Fibroblast of villous mesenchyme (primary cell): Measurements from ENCODE around the gene ABCA13. TPM values are rescaled to one million over a fixed set of nuclear protein-coding genes. Genes with fewer than 3 reads are reported as not detected.

Experiments used
- DNase-seq: peaks from one replicate; pipeline ENCODE4 v3.0.0-alpha.2; 2010; ENCODE audit warnings: low read depth
- H3K4me3 ChIP-seq: 2 replicates; pipeline ENCODE4 v1.5.1; 2011; ENCODE audit warnings: low read depth, mild to moderate bottlenecking, low read length
- CTCF ChIP-seq: IDR thresholded peaks from 2 replicates; pipeline ENCODE4 v1.5.1; 2012; ENCODE audit warnings: low read depth, mild to moderate bottlenecking, low read length; ENCODE audit not compliant: insufficient read depth
- total RNA-seq: library from RNA; depleted of rRNA; stranded (reverse); fragments of >200 nt; gene quantifications from 2 replicates; pipeline ENCODE4 v1.2.3, GENCODE V29; 2012

ABCA13 gene
- total RNA-seq, 1 donor: not detected

GRCh38 chr7:48505466-48505865 is 334.2 kb downstream of the ABCA13 start:
- DNase-seq: no peak
- H3K4me3 ChIP-seq: no peak overlapping the region
- no peak for TF ChIP-seq CTCF

GRCh38 chr7:48506569-48506968 is 335.3 kb downstream of the ABCA13 start:
- no peak for DNase-seq
- TF ChIP-seq CTCF: no peak
- H3K4me3 ChIP-seq: no peak overlapping the region

- no peak for DNase-seq
These were observed 339.8 kb downstream of the ABCA13 start for GRCh38 chr7:48511080-48511479.

GRCh38 chr7:48512892-48513291 is 341.6 kb downstream of the ABCA13 start:
- no peak for DNase-seq
- no peak overlapping the region for H3K4me3 ChIP-seq
- no peak for TF ChIP-seq CTCF

More at GRCh38 chr7:48511080-48511479, 339.8 kb downstream of the ABCA13 start:
- TF ChIP-seq CTCF: no peak
- no peak overlapping the region for H3K4me3 ChIP-seq

GRCh38 chr7:48515171-48515570 is 343.9 kb downstream of the ABCA13 start:
- no peak for DNase-seq
- H3K4me3 ChIP-seq: no peak overlapping the region
- no peak for TF ChIP-seq CTCF

- TF ChIP-seq CTCF: no peak
- DNase-seq: no peak
- no peak overlapping the region for H3K4me3 ChIP-seq
These were observed 346.8 kb downstream of the ABCA13 start for GRCh38 chr7:48518092-48518491.

GRCh38 chr7:48522692-48523091 is 351.4 kb downstream of the ABCA13 start:
- no peak overlapping the region for H3K4me3 ChIP-seq
- no peak for TF ChIP-seq CTCF
- DNase-seq: no peak
